PC-9 (cell line): Measurements from ENCODE around the gene TRIM31.

Source experiments
- EZH2 ChIP-seq: fragments of 200-600 bp; sonication (generic); IDR thresholded peaks from 2 replicates; pipeline ENCODE4 v1.8.0; 2017; ENCODE audit warnings: antibody characterized with exemption, low read depth
- TF ChIP-seq, protein P1 (sequence below): fragments of 200-600 bp; sonication (generic); conservative IDR thresholded peaks from 2 replicates; pipeline ENCODE4 v1.6.1; 2017; ENCODE audit warnings: mixed run types, antibody characterized with exemption, mild to moderate bottlenecking, moderate library complexity

DNA sequence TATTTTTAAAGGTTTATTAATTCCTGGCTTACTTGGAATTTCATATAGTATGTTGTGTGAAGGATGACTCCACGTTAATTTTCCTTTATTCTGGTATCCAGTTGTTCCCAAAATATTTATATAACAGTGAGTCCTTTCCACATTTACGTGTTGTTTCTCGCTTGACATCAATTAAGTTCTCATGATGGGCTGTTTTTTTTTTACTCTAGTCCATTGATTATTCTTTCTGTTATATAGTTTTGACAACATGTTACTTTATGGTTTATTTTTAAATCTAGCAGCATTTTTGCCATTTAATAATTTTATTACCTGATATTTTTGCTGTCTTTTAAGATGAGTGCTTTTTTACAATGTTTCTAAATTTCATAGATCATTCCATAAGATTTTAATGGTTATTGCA lies 29.8 kb upstream of the TRIM31 start:
- TF ChIP-seq, protein P1, sequence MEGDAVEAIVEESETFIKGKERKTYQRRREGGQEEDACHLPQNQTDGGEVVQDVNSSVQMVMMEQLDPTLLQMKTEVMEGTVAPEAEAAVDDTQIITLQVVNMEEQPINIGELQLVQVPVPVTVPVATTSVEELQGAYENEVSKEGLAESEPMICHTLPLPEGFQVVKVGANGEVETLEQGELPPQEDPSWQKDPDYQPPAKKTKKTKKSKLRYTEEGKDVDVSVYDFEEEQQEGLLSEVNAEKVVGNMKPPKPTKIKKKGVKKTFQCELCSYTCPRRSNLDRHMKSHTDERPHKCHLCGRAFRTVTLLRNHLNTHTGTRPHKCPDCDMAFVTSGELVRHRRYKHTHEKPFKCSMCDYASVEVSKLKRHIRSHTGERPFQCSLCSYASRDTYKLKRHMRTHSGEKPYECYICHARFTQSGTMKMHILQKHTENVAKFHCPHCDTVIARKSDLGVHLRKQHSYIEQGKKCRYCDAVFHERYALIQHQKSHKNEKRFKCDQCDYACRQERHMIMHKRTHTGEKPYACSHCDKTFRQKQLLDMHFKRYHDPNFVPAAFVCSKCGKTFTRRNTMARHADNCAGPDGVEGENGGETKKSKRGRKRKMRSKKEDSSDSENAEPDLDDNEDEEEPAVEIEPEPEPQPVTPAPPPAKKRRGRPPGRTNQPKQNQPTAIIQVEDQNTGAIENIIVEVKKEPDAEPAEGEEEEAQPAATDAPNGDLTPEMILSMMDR: no peak
- no peak for TF ChIP-seq EZH2
